DND-41 (cell line): ENCODE results near the gene DAAM2.

Experiments
- ATAC-seq: fragments of 200-7000 bp; cut with Tn5 transposase; 3 replicates; pipeline ENCODE4 v1.9.1; 2021; ENCODE audit warnings: low read depth; ENCODE audit not compliant: insufficient read depth
- DNase-seq: peaks from one replicate; pipeline ENCODE4 v3.0.0-alpha.2; 2020
- H2AFZ ChIP-seq: 2 replicates; pipeline ENCODE4 v1.6.0; 2012; ENCODE audit warnings: low read depth, low read length
- H3K27ac ChIP-seq: 2 replicates; pipeline ENCODE4 v1.5.1; 2012; ENCODE audit warnings: low read length, inconsistent platforms
- H3K27me3 ChIP-seq: fragments of 200-600 bp; sonication (generic); 2 replicates; pipeline ENCODE4 v1.6.0; 2012; ENCODE audit warnings: low read length, mild to moderate bottlenecking, inconsistent platforms; ENCODE audit not compliant: insufficient read depth, poor library complexity
- H3K36me3 ChIP-seq: 2 replicates; pipeline ENCODE4 v1.5.1; 2012; ENCODE audit warnings: low read length, inconsistent platforms; ENCODE audit not compliant: insufficient read depth
- H3K4me1 ChIP-seq: 2 replicates; pipeline ENCODE4 v1.5.1; 2012; ENCODE audit warnings: mild to moderate bottlenecking, low read length; ENCODE audit not compliant: insufficient read depth
- H3K4me2 ChIP-seq: 2 replicates; pipeline ENCODE4 v1.6.0; 2012; ENCODE audit warnings: mild to moderate bottlenecking, moderate library complexity, low read length, inconsistent platforms; ENCODE audit not compliant: insufficient read depth
- H3K4me3 ChIP-seq, 2 experiments: fragments of 200-600 bp in 1 of 2; shearing (Covaris generic) in 1 of 2; 2 replicates each; pipeline ENCODE4 v1.5.1; 2012 to 2016; ENCODE audit warnings: inconsistent platforms in 2 of 2, low read length in 2 of 2, mild to moderate bottlenecking in 2 of 2, low read depth in 1 of 2, moderate library complexity in 1 of 2
- H3K79me2 ChIP-seq: 2 replicates; pipeline ENCODE4 v1.6.0; 2012; ENCODE audit warnings: low read length, inconsistent platforms; ENCODE audit not compliant: insufficient read depth
- H3K9ac ChIP-seq: 2 replicates; pipeline ENCODE4 v1.6.0; 2012; ENCODE audit warnings: low read depth, mild to moderate bottlenecking, inconsistent platforms, low read length, moderate library complexity
- H3K9me3 ChIP-seq: 2 replicates; pipeline ENCODE4 v1.5.1; 2012; ENCODE audit warnings: low read length, moderate library complexity, mild to moderate bottlenecking, inconsistent platforms; ENCODE audit not compliant: insufficient read depth, severe bottlenecking
- H4K20me1 ChIP-seq: 2 replicates; pipeline ENCODE4 v1.6.0; 2012; ENCODE audit warnings: low read length; ENCODE audit not compliant: insufficient read depth
- EZH2 ChIP-seq: IDR thresholded peaks from 3 replicates; pipeline ENCODE4 v1.6.1; 2012; ENCODE audit warnings: borderline replicate concordance, low read depth, mild to moderate bottlenecking, moderate library complexity, low read length, inconsistent platforms; ENCODE audit not compliant: severe bottlenecking
- TF ChIP-seq, protein P1 (sequence below): IDR thresholded peaks from 2 replicates; pipeline ENCODE4 v1.5.1; 2012; ENCODE audit warnings: borderline replicate concordance, low read length, moderate library complexity, mild to moderate bottlenecking; ENCODE audit not compliant: poor library complexity, severe bottlenecking; ENCODE audit errors: extremely low read depth

DAAM2 gene

DNA sequence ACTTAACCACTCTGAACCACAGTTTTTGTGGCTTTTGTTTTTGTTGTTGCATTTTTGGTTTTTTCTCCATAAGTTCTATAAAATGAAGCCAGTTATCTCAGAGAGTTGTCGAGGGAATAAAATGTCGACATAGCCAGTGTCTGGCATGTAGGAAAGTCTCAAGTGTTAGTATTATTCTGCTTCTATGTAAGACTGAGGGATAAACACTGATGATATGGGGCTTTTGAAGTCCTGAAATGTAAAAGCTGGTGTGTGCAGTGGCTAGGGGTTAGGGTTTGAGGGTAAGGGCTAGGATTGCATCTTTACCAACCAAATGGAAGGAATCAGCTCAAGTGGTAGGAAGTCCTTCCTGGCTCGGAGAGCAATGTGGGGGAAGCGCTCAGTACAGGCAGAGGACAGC lies 59.2 kb downstream of the DAAM2 start:
- Histone ChIP-seq H3K9ac (no peak overlapping the region), H2AFZ (no peak overlapping the region), H3K79me2 (no peaks in the 10 kb centered on the region), H3K36me3 (no peaks in the 10 kb centered on the region), H3K4me2 (no peak overlapping the region), H3K27me3 (peaks cover 4% of the 10 kb centered on the region), H3K4me1 (no peaks in the 10 kb centered on the region), H3K27ac (no peak overlapping the region), H4K20me1 (no peaks in the 10 kb centered on the region), H3K4me3 (no peak overlapping the region), H3K9me3 (no peaks in the 10 kb centered on the region)
- TF ChIP-seq, protein P1, sequence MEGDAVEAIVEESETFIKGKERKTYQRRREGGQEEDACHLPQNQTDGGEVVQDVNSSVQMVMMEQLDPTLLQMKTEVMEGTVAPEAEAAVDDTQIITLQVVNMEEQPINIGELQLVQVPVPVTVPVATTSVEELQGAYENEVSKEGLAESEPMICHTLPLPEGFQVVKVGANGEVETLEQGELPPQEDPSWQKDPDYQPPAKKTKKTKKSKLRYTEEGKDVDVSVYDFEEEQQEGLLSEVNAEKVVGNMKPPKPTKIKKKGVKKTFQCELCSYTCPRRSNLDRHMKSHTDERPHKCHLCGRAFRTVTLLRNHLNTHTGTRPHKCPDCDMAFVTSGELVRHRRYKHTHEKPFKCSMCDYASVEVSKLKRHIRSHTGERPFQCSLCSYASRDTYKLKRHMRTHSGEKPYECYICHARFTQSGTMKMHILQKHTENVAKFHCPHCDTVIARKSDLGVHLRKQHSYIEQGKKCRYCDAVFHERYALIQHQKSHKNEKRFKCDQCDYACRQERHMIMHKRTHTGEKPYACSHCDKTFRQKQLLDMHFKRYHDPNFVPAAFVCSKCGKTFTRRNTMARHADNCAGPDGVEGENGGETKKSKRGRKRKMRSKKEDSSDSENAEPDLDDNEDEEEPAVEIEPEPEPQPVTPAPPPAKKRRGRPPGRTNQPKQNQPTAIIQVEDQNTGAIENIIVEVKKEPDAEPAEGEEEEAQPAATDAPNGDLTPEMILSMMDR, result no peak
- TF ChIP-seq EZH2, result no peak
- DNase-seq (no peak), ATAC-seq (no peak)

- H3K27ac ChIP-seq, result no peak overlapping the region
- H3K4me2 ChIP-seq, result no peak overlapping the region
- DNase-seq, result no peak
- ATAC-seq, result no peak
- H3K9ac ChIP-seq, result no peak overlapping the region
- no peaks in the 10 kb centered on the region for H3K79me2 ChIP-seq
- no peaks in the 10 kb centered on the region for H4K20me1 ChIP-seq
- peaks cover 4% of the 10 kb centered on the region for H3K27me3 ChIP-seq
- H3K9me3 ChIP-seq, result no peaks in the 10 kb centered on the region
- no peaks in the 10 kb centered on the region for H3K36me3 ChIP-seq
- no peak for TF ChIP-seq EZH2
- TF ChIP-seq, protein P1, result no peak
- H3K4me1 ChIP-seq, result no peaks in the 10 kb centered on the region
- no peak overlapping the region for H2AFZ ChIP-seq
- no peak overlapping the region for H3K4me3 ChIP-seq
Measured at GRCh38 chr6:39852324-39852723, 60.1 kb downstream of the DAAM2 start.

GRCh38 chr6:39853604-39854003 lies 61.4 kb downstream of the DAAM2 start:
- ATAC-seq, result no peak

GRCh38 chr6:39855356-39855995 lies 63.3 kb downstream of the DAAM2 start:
- no peak overlapping the region for H3K27ac ChIP-seq
- no peaks in the 10 kb centered on the region for H3K9me3 ChIP-seq
- no peaks in the 10 kb centered on the region for H3K4me1 ChIP-seq
- no peaks in the 10 kb centered on the region for H3K36me3 ChIP-seq
- H3K9ac ChIP-seq, result no peak overlapping the region
- ATAC-seq, result no peak
- no peak overlapping the region for H3K4me2 ChIP-seq
- peaks cover 4% of the 10 kb centered on the region for H3K27me3 ChIP-seq
- no peaks in the 10 kb centered on the region for H3K79me2 ChIP-seq
- no peak overlapping the region for H3K4me3 ChIP-seq
- H2AFZ ChIP-seq, result no peak overlapping the region
- no peak for DNase-seq
- H4K20me1 ChIP-seq, result no peaks in the 10 kb centered on the region; the same call in 1 of the 2 replicates
- TF ChIP-seq, protein P1, result no peak

More at GRCh38 chr6:39853604-39854003, 61.4 kb downstream of the DAAM2 start:
- Histone ChIP-seq H4K20me1 (no peaks in the 10 kb centered on the region), H3K4me1 (no peaks in the 10 kb centered on the region), H3K4me2 (no peak overlapping the region), H3K36me3 (no peaks in the 10 kb centered on the region), H2AFZ (no peak overlapping the region), H3K79me2 (no peaks in the 10 kb centered on the region), H3K9me3 (no peaks in the 10 kb centered on the region), H3K27me3 (peaks cover 4% of the 10 kb centered on the region), H3K27ac (no peak overlapping the region), H3K9ac (no peak overlapping the region), H3K4me3 (no peak overlapping the region)
- TF ChIP-seq EZH2, result no peak
- no peak for DNase-seq
